GM18868 (cell line): Measurements from ENCODE around the gene TTC39B.

Experiments used
- ATAC-seq: cut with Tn5 transposase; IDR thresholded peaks from one replicate; pipeline ENCODE4 v1.9.1; 2021; ENCODE audit warnings: mild to moderate bottlenecking, moderate library complexity; ENCODE audit not compliant: unreplicated experiment

TTC39B gene

DNA sequence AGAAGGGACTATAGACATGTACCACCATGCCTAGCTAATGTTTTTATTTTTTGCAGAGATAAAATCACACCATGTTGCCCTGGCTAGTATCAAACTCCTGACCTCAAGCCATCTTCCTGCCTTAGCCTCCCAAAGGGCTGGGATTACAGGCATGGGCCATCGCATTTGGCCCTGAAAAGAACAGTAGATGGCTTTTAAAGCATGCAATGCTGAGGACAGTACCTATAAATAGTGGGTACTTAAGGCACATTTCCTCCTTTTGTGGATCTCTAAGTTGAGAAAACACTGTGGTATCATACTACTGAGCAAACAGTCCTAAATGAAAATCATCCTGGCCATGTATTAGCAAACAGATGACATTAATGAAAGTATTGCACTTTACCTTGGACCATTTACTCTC is 119.4 kb downstream of the TTC39B start:
- ATAC-seq = no peak

DNA sequence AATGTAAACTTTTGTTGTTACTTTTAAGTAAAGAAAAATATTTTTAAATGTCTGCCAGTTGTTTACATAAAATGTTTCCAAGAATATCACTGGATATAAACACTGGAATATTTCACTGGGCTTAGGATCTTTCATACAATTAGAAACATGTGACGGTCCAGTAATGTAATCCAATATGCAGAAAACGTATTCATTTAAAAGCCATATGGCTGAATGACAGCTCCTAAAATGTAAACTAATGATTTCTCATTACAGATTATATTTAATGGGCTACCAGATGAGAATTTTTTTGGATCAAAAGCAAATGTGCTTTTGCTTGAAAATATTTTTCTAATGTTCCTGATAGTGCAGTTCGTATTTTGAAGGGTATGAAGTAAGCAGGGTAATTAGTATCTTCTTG is 124.3 kb downstream of the TTC39B start:
- ATAC-seq = no peak

DNA sequence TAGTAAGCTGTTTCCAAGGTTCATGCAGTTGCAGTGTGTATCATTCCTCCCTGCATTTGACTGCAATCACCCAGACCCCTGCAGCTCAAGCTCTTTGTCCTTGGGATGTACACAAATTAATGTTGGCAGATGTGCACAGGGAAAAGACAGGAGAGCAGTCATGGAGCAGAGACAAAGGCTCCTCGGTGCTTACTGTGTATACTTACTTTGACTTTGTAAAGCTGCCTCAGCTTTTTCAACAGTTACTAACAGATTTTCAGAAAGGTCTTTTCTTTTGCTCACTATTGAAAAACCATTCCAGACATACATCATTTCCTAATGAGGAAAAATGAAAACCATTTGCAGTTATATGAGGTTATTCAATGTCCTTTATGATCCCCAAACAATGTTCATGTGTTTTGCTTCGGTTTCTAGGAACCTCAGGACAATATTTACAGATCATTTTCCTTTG is 124.9 kb downstream of the TTC39B start:
- ATAC-seq = no peak

DNA sequence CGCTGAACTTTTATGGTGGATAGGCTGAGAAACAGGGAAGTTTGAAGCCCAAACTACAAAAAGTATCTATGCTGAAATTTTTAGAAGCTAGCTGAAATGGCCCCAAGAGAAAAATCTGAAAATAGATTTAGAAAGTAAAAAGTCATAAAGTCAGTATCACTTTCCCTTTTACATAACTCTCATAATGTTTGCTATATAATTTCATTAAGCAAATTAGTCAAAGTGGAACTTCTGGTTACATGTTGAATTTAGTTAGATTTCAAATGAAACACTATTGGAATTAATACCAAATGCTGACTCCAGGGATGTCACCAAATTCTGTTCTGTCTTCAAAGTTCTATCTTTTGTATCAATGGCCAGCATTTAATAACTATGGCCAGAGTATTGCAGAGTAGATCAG is 126.9 kb downstream of the TTC39B start:
- peak; percentile 68 for ATAC-seq

DNA sequence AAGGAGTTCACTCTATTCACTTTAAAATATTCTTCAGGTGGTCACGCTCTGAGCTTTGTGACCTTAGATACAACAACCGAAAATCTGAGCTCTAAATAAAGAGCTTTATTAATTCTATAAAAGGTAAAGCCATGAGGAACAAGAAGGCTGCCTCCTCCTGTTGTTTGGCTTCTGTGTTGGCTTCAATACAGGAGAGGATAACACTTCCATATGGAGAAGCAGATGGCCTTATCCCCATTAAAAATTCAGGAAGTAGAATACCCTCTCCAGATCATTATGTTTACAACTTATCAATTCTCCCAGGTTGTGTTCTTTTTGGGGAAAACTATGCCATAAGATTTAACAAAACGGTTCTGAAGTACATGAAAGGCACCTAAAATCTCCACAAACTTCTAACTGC is 128.4 kb downstream of the TTC39B start:
- no peak for ATAC-seq

DNA sequence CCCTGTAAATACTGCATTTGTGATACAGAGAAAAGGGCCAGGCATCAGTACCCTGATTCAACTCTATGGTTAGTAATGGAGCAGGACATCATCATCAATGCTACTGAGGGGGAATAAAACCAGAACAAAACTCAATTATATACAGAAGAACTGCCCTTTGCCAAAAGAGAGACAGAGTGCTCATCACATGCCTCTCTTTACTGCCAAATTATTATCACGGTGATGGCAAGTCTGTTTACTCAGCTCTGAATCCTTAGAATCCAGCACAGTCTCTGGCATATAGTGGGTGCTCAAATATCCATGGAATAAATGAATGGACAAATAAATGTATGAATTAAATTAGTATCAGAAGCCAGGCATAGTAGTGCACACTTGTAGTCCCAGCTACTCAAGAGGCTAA is 130.2 kb downstream of the TTC39B start:
- no peak for ATAC-seq

DNA sequence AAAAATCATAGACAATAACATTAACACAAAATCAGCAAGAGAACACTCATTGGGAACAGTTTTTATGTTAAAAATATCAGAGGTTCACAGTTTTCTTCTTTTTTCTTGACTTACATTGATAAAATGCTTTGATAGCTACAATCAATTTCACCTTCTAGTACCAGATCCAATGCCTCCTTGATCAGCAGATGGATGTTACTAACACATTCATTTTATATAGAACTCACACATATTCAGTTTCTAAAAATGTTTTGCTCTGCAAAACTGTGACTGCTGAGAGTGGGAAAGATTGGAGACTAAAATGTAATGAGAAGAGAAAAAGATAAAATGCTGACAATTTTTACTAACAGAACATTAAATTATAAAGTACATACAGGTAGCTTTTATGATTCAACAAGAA is 143.1 kb downstream of the TTC39B start:
- ATAC-seq = no peak

- no peak for ATAC-seq
Observed at GRCh38 chr9:15161753-15162152, 145.3 kb downstream of the TTC39B start.

DNA sequence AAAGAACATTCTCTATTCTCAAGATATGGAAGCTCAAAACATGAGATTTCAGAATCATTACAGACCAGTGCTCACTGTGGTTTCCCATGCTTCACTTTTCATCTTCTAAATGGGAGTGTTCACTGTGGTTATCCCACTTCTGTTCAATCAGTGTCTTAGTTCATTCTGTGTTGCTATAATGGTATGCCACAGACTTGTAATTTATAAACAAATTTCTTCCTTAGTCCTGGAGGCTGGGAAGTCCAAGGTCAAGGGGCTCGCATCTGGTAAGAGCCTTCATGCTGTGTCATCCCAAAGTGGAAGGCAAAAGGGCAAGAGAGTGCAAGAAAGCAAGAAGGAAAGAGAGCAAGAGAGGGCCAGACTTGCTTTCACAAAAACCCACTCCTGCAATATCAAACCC is 146.3 kb downstream of the TTC39B start:
- ATAC-seq = no peak

GRCh38 chr9:15158064-15158463 is 149.0 kb downstream of the TTC39B start:
- no peak for ATAC-seq

DNA sequence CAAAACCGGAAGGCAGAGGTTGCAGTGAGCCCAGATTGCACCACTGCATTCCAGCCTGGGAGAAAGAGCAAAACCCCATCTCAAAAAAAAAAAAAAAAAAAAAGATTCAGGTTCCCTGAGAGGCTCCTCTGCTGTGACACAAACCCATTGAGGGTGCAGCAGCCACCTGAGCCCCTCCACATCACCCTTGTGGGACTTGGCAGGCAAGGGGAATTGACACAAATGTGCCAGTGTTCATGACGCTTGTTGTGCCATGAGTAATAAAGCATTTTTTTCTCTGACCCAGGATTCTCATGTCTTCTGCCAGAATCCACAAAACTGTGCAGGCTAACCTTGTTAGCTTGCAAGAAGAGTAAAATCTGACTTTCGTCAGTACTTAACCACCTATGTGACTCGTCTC is 149.6 kb downstream of the TTC39B start:
- ATAC-seq = no peak

GRCh38 chr9:15156241-15156640 is 150.8 kb downstream of the TTC39B start:
- ATAC-seq = no peak

DNA sequence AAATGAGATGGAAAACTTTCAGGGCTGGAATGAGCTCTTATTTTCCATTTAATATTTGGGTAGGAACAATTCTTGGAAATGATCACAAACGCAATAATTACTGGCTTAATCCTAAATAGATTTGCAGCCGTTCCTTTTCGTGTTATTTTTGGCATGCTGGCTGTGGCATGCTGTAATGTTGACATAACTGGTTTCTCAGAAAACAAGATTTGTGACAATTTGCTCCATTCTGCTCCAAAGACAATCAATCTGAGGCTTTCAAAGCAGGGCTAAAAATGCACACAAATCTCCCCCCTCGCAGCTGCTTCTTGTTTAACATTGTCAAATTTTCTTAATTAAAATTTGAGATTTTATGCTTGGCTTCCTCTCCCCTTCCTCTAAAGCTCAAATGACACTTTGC is 151.2 kb downstream of the TTC39B start:
- ATAC-seq = no peak

GRCh38 chr9:15155323-15155722 is 151.7 kb downstream of the TTC39B start:
- no peak for ATAC-seq

DNA sequence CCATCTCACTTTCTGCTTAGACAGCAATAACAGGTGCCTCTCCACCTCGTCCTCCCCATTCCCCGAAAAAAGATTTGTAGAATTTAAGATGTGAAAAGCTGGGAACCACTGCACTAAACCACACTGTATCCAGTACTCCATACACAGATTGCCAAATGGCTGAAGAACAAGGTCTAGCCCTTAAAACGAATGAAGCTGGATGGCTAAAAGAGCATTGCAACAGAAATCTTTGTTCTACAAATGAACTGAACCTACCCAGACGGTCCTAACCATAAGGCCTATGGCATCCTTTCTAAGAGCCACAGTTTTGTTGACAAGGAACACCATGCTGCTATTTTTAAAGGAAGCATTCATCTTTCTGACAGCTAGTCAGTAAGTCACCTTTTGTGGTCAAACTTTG is 152.3 kb downstream of the TTC39B start:
- ATAC-seq = no peak

GRCh38 chr9:15153961-15154360 is 153.1 kb downstream of the TTC39B start:
- ATAC-seq = no peak

GRCh38 chr9:15150939-15151338 is 156.1 kb downstream of the TTC39B start:
- no peak for ATAC-seq

DNA sequence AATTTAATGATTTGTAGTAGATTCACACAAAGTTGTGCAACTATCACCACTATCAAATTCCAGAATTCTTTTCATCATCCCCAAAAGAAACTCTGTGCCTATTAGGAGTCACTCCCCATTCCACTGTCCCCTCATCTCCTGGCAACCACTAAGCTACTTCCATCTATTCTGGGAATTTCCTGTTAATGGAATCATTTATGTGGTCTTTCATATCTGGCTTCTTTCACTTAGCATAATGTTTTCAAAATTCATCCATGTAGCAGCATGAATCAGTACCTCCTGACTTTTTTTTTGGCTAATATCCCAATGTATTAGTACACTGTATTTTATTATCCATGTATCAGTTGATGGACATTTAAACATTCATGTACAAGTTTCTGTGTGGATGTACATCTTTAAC is 157.6 kb downstream of the TTC39B start:
- ATAC-seq = no peak

DNA sequence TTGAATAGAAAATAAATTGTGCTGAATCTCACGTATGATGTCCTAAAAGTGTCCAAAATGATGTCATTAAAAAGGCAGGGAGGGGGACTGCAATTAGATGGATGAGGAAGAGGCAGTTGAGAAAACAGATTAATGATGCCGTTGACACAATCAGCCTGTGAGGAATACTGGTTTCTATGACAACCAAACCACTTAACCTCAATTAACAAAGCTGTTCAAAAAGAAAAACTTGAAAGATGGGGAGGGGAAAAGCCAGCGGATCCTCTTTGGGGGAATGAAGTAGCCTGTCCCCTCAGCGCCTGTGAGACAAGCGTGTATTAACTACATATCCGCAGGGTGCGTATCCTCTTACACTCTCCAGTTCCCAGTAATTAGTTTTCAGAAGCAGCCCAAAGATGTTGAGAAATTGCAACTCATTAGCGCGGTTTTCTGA is 160.7 kb downstream of the TTC39B start:
- no peak for ATAC-seq

GRCh38 chr9:15144622-15145061 is 162.4 kb downstream of the TTC39B start:
- no peak for ATAC-seq

GRCh38 chr9:15142878-15143534 is 164.0 kb downstream of the TTC39B start:
- peak; percentile 98 for ATAC-seq

- ATAC-seq = no peak
Observed at GRCh38 chr9:15140051-15140450, 167.0 kb downstream of the TTC39B start.

- ATAC-seq = no peak
Observed at GRCh38 chr9:15139469-15139868, 167.5 kb downstream of the TTC39B start.
